ENCODE measurements around the gene BAIAP2L1.
"Not testable (repeated sequence)": the region's sequence is repeated elsewhere in the genome, so short reads cannot be mapped to it uniquely, and the experiment has no call there.

BAIAP2L1 gene

DNA sequence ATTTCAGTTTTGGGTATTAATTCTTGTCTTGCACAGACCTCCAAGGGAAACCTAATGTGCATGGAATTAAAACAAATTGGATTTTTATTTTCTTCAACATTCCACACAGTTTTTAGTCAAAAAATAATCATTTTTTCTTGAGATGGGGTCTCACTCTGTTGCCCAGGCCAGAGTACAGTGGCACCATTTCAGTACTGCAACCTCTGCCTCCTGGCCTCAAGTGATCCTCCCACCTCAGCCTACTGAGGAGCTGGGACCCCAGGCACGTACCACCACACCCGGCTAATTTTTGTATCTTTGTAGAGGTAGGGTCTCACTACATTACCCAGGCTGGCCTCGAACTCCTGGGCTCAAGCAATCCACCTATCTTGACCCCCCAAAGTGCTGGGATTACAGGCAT lies 4.9 kb downstream of the BAIAP2L1 start:
- TF ChIP-seq CTCF (IDR thresholded peaks at IDR 0.05; ENCODE audit: insufficient read depth, low read depth, low read length, missing control alignments), result no peak
- H3K4me3 ChIP-seq (ENCODE audit: low read depth, low read length), result no peak overlapping the region
- no peak for DNase-seq (ENCODE audit: low read depth)

DNA sequence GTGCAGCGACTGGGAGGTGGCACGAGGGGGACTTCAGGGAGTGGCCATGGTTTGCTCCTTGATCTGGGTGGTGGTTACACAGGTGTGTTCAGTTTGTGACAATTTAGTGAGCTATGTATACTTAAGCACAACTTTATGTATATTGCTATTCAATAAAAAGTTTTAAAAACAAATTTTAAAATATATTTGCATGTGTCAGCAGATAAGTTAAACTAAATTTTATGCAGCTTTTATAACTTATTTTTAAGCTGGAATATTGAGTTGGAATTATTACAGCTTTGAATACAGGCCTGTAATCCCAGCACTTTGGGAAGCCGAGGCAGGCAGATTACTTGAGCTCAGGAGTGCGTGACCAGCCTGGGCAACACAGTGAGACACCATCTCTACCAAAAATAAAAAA lies 5.4 kb downstream of the BAIAP2L1 start:
- TF ChIP-seq CTCF (IDR thresholded peaks at IDR 0.05; ENCODE audit: insufficient read depth, low read depth, low read length, missing control alignments), result no peak
- DNase-seq (ENCODE audit: low read depth), result no peak
- no peak overlapping the region for H3K4me3 ChIP-seq (ENCODE audit: low read depth, low read length)

DNA sequence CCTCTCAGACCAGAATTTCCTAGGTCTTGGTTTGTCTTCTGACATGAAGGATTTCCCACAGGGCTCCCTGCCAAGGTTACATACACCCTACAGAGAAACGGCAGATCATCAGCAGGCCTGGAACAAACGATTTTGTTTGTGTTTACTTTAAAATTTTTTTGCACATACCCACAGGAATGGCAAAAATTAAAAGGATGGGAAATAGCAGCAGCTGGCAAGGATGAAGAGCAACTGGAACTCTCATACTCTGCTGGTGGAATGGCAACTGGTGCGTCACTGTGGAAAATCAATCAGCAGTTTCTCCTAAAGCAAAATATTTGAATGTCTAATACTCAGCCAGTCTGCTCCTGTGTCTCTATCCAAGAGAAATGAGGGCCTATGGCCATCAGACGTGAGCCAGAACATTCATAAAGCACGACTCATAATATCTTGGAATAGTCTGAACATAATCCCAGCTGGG lies 6.5 kb downstream of the BAIAP2L1 start:
- no peak for DNase-seq (ENCODE audit: low read depth)
- H3K4me3 ChIP-seq (ENCODE audit: low read depth, low read length), result no peak overlapping the region
- TF ChIP-seq CTCF (IDR thresholded peaks at IDR 0.05; ENCODE audit: insufficient read depth, low read depth, low read length, missing control alignments), result no peak

GRCh38 chr7:98387544-98388226 lies 13.2 kb downstream of the BAIAP2L1 start:
- TF ChIP-seq CTCF (IDR thresholded peaks at IDR 0.05; ENCODE audit: insufficient read depth, low read depth, low read length, missing control alignments), result no peak
- DNase-seq (ENCODE audit: low read depth), result no peak
- H3K4me3 ChIP-seq (ENCODE audit: low read depth, low read length), result no peak overlapping the region

DNA sequence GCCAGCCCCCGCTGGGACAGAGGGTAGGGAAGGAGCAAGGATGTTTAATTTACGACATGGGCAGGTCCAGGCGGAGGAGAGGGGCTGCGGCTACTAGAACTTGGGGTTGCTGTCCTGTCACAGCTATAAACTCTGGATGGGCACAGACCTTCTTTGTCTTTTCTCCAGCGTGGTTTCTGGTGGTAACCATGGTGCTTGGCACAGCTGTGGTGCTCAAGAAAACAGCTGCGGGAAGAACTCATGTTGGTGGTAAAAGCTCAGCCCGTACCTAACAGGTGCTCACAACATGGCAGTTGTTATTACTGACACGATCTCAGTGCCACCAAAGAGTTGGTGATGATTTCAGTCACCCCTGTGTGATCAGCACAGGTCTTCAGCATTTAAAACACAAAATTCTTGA lies 13.8 kb downstream of the BAIAP2L1 start:
- no peak overlapping the region for H3K4me3 ChIP-seq (ENCODE audit: low read depth, low read length)
- TF ChIP-seq CTCF (IDR thresholded peaks at IDR 0.05; ENCODE audit: insufficient read depth, low read depth, low read length, missing control alignments), result no peak
- no peak for DNase-seq (ENCODE audit: low read depth)

DNA sequence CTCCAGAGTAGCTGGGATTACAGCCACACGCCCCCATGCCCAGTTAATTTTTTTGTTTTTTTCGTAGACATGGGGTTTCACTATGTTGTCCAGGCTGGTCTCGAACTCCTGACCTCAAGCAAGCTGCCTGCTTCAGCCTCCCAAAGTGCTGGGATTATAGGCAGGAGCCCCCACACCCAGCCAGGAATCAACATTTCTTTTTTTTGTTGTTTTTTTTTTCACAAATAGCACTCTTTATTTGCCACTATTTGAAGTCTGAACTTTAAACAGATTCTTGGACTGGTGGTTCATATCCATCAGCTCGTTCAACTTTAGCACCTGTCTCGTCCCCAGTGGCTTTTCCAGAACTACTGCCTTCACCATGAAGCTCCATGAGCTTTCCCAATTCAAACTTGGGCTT lies 15.4 kb downstream of the BAIAP2L1 start:
- not testable (repeated sequence) for H3K4me3 ChIP-seq (ENCODE audit: low read depth, low read length); DNase-seq (ENCODE audit: low read depth)

DNA sequence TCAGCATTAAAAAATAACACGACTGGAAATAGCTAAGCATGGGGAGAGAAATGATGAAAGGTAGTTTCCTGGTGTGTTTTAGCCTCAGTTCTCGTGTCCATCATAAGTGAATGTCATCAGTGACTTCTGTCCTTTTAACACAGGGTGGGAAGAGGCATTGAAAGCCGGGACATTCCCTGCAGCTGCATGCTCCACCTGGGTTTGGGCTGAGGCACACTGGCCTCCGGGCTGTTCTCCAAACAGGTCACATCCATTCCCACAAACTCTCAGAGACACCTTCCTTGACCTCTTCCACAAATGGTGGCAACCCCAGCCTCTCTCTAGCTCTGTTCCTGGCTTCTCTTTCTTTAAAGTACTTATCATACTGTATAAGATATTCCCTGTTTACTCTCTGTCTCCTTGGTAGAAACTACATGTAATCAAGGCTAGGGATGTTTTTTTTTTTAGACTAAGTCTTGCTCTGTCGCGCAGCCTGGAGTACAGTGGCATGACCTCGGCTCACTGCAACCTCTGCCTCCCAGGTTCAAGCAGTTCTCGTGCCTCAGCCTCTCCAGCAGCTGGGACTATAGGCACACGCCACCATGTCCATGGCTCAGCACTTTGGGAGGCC lies 22.6 kb downstream of the BAIAP2L1 start:
- DNase-seq (ENCODE audit: low read depth), result peak; percentile 16
- no peak for TF ChIP-seq CTCF (IDR thresholded peaks at IDR 0.05; ENCODE audit: insufficient read depth, low read depth, low read length, missing control alignments)
- H3K4me3 ChIP-seq (ENCODE audit: low read depth, low read length), result no peak overlapping the region
